HepG2 (cell line): Measurements from ENCODE around the gene CCDC8. TPM values are rescaled to one million over a fixed set of nuclear protein-coding genes. Genes with fewer than 3 reads are reported as not detected.

Experiments used
- ATAC-seq: fragments of 200-7000 bp; cut with Tn5 transposase; 3 replicates; pipeline ENCODE4 v1.9.1; 2020; ENCODE audit warnings: mild to moderate bottlenecking, moderate library complexity
- BruUV-seq: library from RNA; stranded (reverse); fragments of 400-500 nt; replicated peaks from 2 replicates; lab custom pipeline; 2021; lab: Mats Ljungman, UMichigan
- CTCF ChIA-PET: fragments of 300-600 bp; formaldehyde crosslinking; extraction: SDS; loops from one replicate; lab custom pipeline; 2021; ENCODE audit warnings: low total read pairs, inconsistent platforms, low intra/inter-chr PET ratio; lab: Yijun Ruan, JAX
- POLR2A ChIA-PET: fragments of 350-600 bp; sonication (Branson Sonifier 250); formaldehyde crosslinking; loops from one replicate; lab custom pipeline; 2020; ENCODE audit warnings: antibody characterized with exemption, inconsistent platforms; lab: Yijun Ruan, JAX
- DNase-seq: peaks from one replicate; pipeline ENCODE4 v3.0.0-alpha.2; 2015; ENCODE audit warnings: low spot score
- FAIRE-seq: peaks from 3 replicates; lab custom pipeline; 2011; peaks lifted over from hg19 to GRCh38; lab: Jason Lieb, UNC
- H2AFZ ChIP-seq: one replicate; pipeline ENCODE4 v1.6.1; 2011; ENCODE audit warnings: low read length, inconsistent platforms
- H3K27ac ChIP-seq: fragments of 300-600 bp; 3 replicates; pipeline ENCODE4 v1.8.0; 2011; ENCODE audit warnings: mixed run types, mild to moderate bottlenecking, mixed read lengths, low read length, inconsistent platforms; ENCODE audit not compliant: insufficient read depth; ENCODE audit errors: extremely low read length
- H3K27me3 ChIP-seq, 2 experiments: fragments of 200-600 bp in 1 of 2; 2 replicates in 1 of 2; 3 replicates in 1 of 2; pipeline versions ENCODE4 v1.6.0 to v1.8.0; 2011; ENCODE audit warnings: low read length in 2 of 2, mild to moderate bottlenecking in 2 of 2, moderate library complexity in 2 of 2, inconsistent platforms in 1 of 2; ENCODE audit not compliant: insufficient read depth in 2 of 2, control insufficient read depth in 1 of 2
- H3K36me3 ChIP-seq, 2 experiments: fragments of 200-600 bp in 1 of 2; replicated peaks in 1 of 2; 2 replicates in 1 of 2; 3 replicates in 1 of 2; pipeline versions ENCODE4 v1.5.1 to v1.8.0; 2011; ENCODE audit warnings: low read length in 2 of 2, inconsistent platforms in 1 of 2; ENCODE audit not compliant: insufficient read depth in 2 of 2, control insufficient read depth in 1 of 2
- H3K4me1 ChIP-seq: 2 replicates; pipeline ENCODE4 v1.5.1; 2012; ENCODE audit warnings: low read length, inconsistent platforms; ENCODE audit not compliant: insufficient read depth
- H3K4me2 ChIP-seq: 2 replicates; pipeline ENCODE4 v1.6.0; 2011; ENCODE audit warnings: low read depth, low read length, inconsistent platforms
- H3K4me3 ChIP-seq, 3 experiments: fragments of 200-600 bp in 1 of 3; sonication (generic), shearing (Covaris generic) in 1 of 3; replicated peaks in 1 of 3; 2 replicates each; pipeline ENCODE4 v1.5.1; 2011 to 2016; ENCODE audit warnings: low read length in 3 of 3, inconsistent platforms in 2 of 3, low read depth in 2 of 3, mild to moderate bottlenecking in 2 of 3, control low read depth in 1 of 3, mixed read lengths in 1 of 3; ENCODE audit not compliant: insufficient read depth in 1 of 3
- H3K79me2 ChIP-seq: one replicate; pipeline ENCODE4 v1.6.1; 2011; ENCODE audit warnings: low read length, inconsistent platforms; ENCODE audit not compliant: insufficient read depth
- H3K9ac ChIP-seq: 2 replicates; pipeline ENCODE4 v1.6.0; 2011; ENCODE audit warnings: mild to moderate bottlenecking, low read depth, low read length, inconsistent platforms; ENCODE audit not compliant: insufficient read depth
- H3K9me3 ChIP-seq: 2 replicates; pipeline ENCODE4 v1.5.1; 2012; ENCODE audit warnings: mild to moderate bottlenecking, low read length
- H4K20me1 ChIP-seq: 2 replicates; pipeline ENCODE4 v1.6.0; 2011; ENCODE audit warnings: inconsistent platforms, mild to moderate bottlenecking, low read length, moderate library complexity; ENCODE audit not compliant: insufficient read depth
- ARNT2 ChIP-seq: sonication (generic); formaldehyde crosslinking; IDR thresholded peaks from 2 replicates; pipeline ENCODE4 v1.8.0; 2022; ENCODE audit warnings: mild to moderate bottlenecking, low read depth, missing genetic modification reagents, moderate library complexity
- CCAR2 ChIP-seq: fragments of 200-400 bp; formaldehyde crosslinking; optimal IDR thresholded peaks from 2 replicates; pipeline ENCODE3; 2018; ENCODE audit warnings: low read depth, mild to moderate bottlenecking, low read length, moderate library complexity
- GLMP ChIP-seq: sonication (generic); formaldehyde crosslinking; IDR thresholded peaks from 2 replicates; pipeline ENCODE4 v1.9.0; 2021; ENCODE audit warnings: missing genetic modification reagents, mild to moderate bottlenecking, borderline replicate concordance
- HNRNPL ChIP-seq: fragments of 200-400 bp; formaldehyde crosslinking; IDR thresholded peaks from 2 replicates; pipeline ENCODE4 v1.6.1; 2017; ENCODE audit warnings: mild to moderate bottlenecking, low read depth, low read length
- HOXA5 ChIP-seq: sonication (generic); formaldehyde crosslinking; IDR thresholded peaks from 2 replicates; pipeline ENCODE4 v1.4.0; 2020; ENCODE audit warnings: missing genetic modification reagents
- ISL2 ChIP-seq: sonication (generic); formaldehyde crosslinking; IDR thresholded peaks from 2 replicates; pipeline ENCODE4 v1.5.0; 2020; ENCODE audit warnings: missing genetic modification reagents
- MEIS1 ChIP-seq: sonication (generic); formaldehyde crosslinking; IDR thresholded peaks from 2 replicates; pipeline ENCODE4 v1.9.0; 2021; ENCODE audit warnings: mild to moderate bottlenecking, missing genetic modification reagents, moderate library complexity, borderline replicate concordance
- MTF2 ChIP-seq: sonication (generic); formaldehyde crosslinking; IDR thresholded peaks from 2 replicates; pipeline ENCODE4 v1.5.0; 2020; ENCODE audit warnings: missing genetic modification reagents, borderline replicate concordance
- MYNN ChIP-seq: sonication (generic); formaldehyde crosslinking; IDR thresholded peaks from 2 replicates; pipeline ENCODE4 v1.4.0; 2020; ENCODE audit warnings: mild to moderate bottlenecking, low read depth, missing genetic modification reagents
- PBX3 ChIP-seq: sonication (generic); formaldehyde crosslinking; IDR thresholded peaks from 2 replicates; pipeline ENCODE4 v1.8.1; 2023; ENCODE audit warnings: missing genetic modification reagents, inconsistent platforms, borderline replicate concordance
- POGK ChIP-seq: sonication (generic); formaldehyde crosslinking; conservative IDR thresholded peaks from 2 replicates; pipeline ENCODE4 v1.8.0; 2022; ENCODE audit warnings: mild to moderate bottlenecking, moderate library complexity, missing genetic modification reagents
- SSRP1 ChIP-seq: IDR thresholded peaks from 2 replicates; pipeline ENCODE4 v1.6.1; 2016; ENCODE audit warnings: control low read depth
- TFDP2 ChIP-seq: sonication (generic); formaldehyde crosslinking; IDR thresholded peaks from 2 replicates; pipeline ENCODE4 v1.4.0; 2020; ENCODE audit warnings: missing genetic modification reagents
- ZFP36L1 ChIP-seq: sonication (generic); formaldehyde crosslinking; IDR thresholded peaks from 2 replicates; pipeline ENCODE4 v1.8.0; 2022; ENCODE audit warnings: mild to moderate bottlenecking, missing genetic modification reagents, moderate library complexity
- ZNF343 ChIP-seq: sonication (generic); formaldehyde crosslinking; IDR thresholded peaks from 2 replicates; pipeline ENCODE4 v1.4.0; 2020; ENCODE audit warnings: mild to moderate bottlenecking, missing genetic modification reagents
- ZNF446 ChIP-seq: sonication (generic); formaldehyde crosslinking; IDR thresholded peaks from 2 replicates; pipeline ENCODE4 v1.5.0; 2020; ENCODE audit warnings: mild to moderate bottlenecking, missing genetic modification reagents
- ZNF614 ChIP-seq: IDR thresholded peaks from 2 replicates; pipeline ENCODE4 v1.6.1; 2018; ENCODE audit warnings: missing biosample characterization, missing genetic modification reagents, inconsistent platforms, borderline replicate concordance
- ZNF644 ChIP-seq: IDR thresholded peaks from 2 replicates; pipeline ENCODE4 v1.6.1; 2016; ENCODE audit warnings: low read depth
- WGBS: methylation state at CpG from one replicate; pipeline ENCODE4 v1.1.6; 2017; ENCODE audit warnings: low lambda C conversion rate; 5-methylcytosine and 5-hydroxymethylcytosine counted together
- in situ Hi-C: cut with HindIII; loops from 2 replicates; pipeline ENCODE4 v1.10.0; 2017; ENCODE audit warnings: low pct_unique_long_range_greater_than_20kb; ENCODE audit not compliant: extremely low pct_ligation_motif_present
- intact Hi-C: fragments of 100-400 bp; cut with micrococcal nuclease; formaldehyde crosslinking; loops from one replicate; pipeline ENCODE4 v1.10.0; 2022; ENCODE audit not compliant: unreplicated experiment
- polyA plus RNA-seq, 8 experiments: library from polyadenylated mRNA; depleted of rRNA in 3 of 8; stranded (reverse) in 7 of 8; unstranded in 1 of 8; fragments of >200 nt; fragmentation: Illumina TruSeq in 4 of 8; extraction: Trizol in 4 of 8; gene quantifications; 2 replicates each; pipeline versions ENCODE4 v1.2.1 to v1.2.3, GENCODE V29; 2011 to 2016; ENCODE audit warnings: low read depth in 4 of 8, missing spikeins in 1 of 8, mixed read lengths in 1 of 8; ENCODE audit not compliant: insufficient read depth in 1 of 8
- total RNA-seq, 5 experiments: library from RNA; depleted of rRNA; stranded (reverse); fragments of >200 nt; fragmentation: Illumina TruSeq; extraction: Trizol; gene quantifications; 2 replicates each; pipeline ENCODE4 v1.2.3, GENCODE V29; 2016; ENCODE audit warnings: low read depth in 1 of 5

The CCDC8 gene
- total and polyA plus RNA-seq, 2 of the 13 experiments (the other 11 are each of a cell fraction or from before 2014, with no cell fraction given) = 0.04 TPM; not detected in 1

- Histone ChIP-seq H3K4me2 (no peak overlapping the region), H3K4me1 (peaks cover 27% of the 10 kb centered on the region), H2AFZ (no peak overlapping the region), H3K4me3 (no peak overlapping the region), H3K9ac (no peak overlapping the region), H3K79me2 (no peaks in the 10 kb centered on the region)
- CTCF ChIA-PET = no interaction called here
- DNase-seq (no peak), ATAC-seq (no peak), FAIRE-seq (no peak)
- intact Hi-C loops (no loop called here), in situ Hi-C loops (no loop called here)
- no TSS peak for BruUV-seq
- 41% methylated on average over 17 of the region's 17 CpGs for WGBS
- TF ChIP-seq ZNF446 (CRISPR knock-in tag) = no peak
- no peak for TF ChIP-seq PBX3 (CRISPR knock-in tag)
- TF ChIP-seq ARNT2 (CRISPR knock-in tag) = no peak
- no peak for TF ChIP-seq MTF2
- no peak for TF ChIP-seq MEIS1 (CRISPR knock-in tag)
- TF ChIP-seq TFDP2 (CRISPR knock-in tag) = no peak
- TF ChIP-seq HOXA5 (CRISPR knock-in tag) = no peak
- no peak for TF ChIP-seq POGK (CRISPR knock-in tag)
- no peak for TF ChIP-seq ZNF614 (CRISPR knock-in tag)
- no peak for TF ChIP-seq HNRNPL
- no peak for TF ChIP-seq ZNF343 (CRISPR knock-in tag)
- no peak for TF ChIP-seq ZNF644
- no peak for TF ChIP-seq SSRP1 (CRISPR knock-in tag)
- no peak for TF ChIP-seq MYNN (CRISPR knock-in tag)
- TF ChIP-seq CCAR2 = no peak
- no peak for TF ChIP-seq ZFP36L1
- no peak for TF ChIP-seq ISL2 (CRISPR knock-in tag)
- no peak for TF ChIP-seq GLMP (CRISPR knock-in tag)
- TF ChIP-seq, all 625 proteins: peak for 0
- Histone ChIP-seq H3K36me3 (no peaks in the 10 kb centered on the region), H3K9me3 (no peaks in the 10 kb centered on the region), H4K20me1 (no peaks in the 10 kb centered on the region), H3K27me3 (peaks cover 0 to 16% of the 10 kb centered on the region in 2 experiments; a peak in 3 of 5 replicates), H3K27ac (no peak overlapping the region)
- POLR2A ChIA-PET = no interaction called here
These were observed 14.2 kb upstream of the CCDC8 start for GRCh38 chr19:46427518-46428045.
